Ishikawa (cell line): Measurements from ENCODE around the gene CCNDBP1.

Source experiments
- CEBPB ChIP-seq: IDR thresholded peaks from 2 replicates; pipeline ENCODE4 v1.6.1; 2012
- CREB1 ChIP-seq: IDR thresholded peaks from 2 replicates; pipeline ENCODE4 v1.6.1; 2012; ENCODE audit warnings: low read depth
- EGR1 ChIP-seq: IDR thresholded peaks from 2 replicates; pipeline ENCODE4 v1.6.1; 2012
- EP300 ChIP-seq: IDR thresholded peaks from 2 replicates; pipeline ENCODE4 v1.6.1; 2012; ENCODE audit warnings: borderline replicate concordance
- FOXM1 ChIP-seq: IDR thresholded peaks from 2 replicates; pipeline ENCODE4 v1.6.1; 2012; ENCODE audit warnings: low read depth, borderline replicate concordance
- MAX ChIP-seq: IDR thresholded peaks from 2 replicates; pipeline ENCODE4 v1.6.1; 2012
- NFIC ChIP-seq: IDR thresholded peaks from 2 replicates; pipeline ENCODE4 v1.6.1; 2012
- RAD21 ChIP-seq: IDR thresholded peaks from 2 replicates; pipeline ENCODE4 v1.6.1; 2012; ENCODE audit warnings: low read depth
- REST ChIP-seq: IDR thresholded peaks from 2 replicates; pipeline ENCODE4 v1.6.1; 2012; ENCODE audit warnings: low read depth, mild to moderate bottlenecking
- TAF1 ChIP-seq: IDR thresholded peaks from 2 replicates; pipeline ENCODE4 v1.6.1; 2012; ENCODE audit warnings: low read depth, mild to moderate bottlenecking
- TCF12 ChIP-seq: IDR thresholded peaks from 2 replicates; pipeline ENCODE4 v1.6.1; 2012; ENCODE audit warnings: low read depth
- TEAD4 ChIP-seq: IDR thresholded peaks from 2 replicates; pipeline ENCODE4 v1.6.1; 2012
- USF1 ChIP-seq: IDR thresholded peaks from 2 replicates; pipeline ENCODE4 v1.6.1; 2012
- YY1 ChIP-seq: IDR thresholded peaks from 2 replicates; pipeline ENCODE4 v1.6.1; 2012; ENCODE audit warnings: low read depth
- ZBTB7A ChIP-seq: IDR thresholded peaks from 2 replicates; pipeline ENCODE4 v1.6.1; 2012; ENCODE audit warnings: low read depth

The CCNDBP1 gene

GRCh38 chr15:43212951-43213350, 27.7 kb downstream of the CCNDBP1 start:
- TF ChIP-seq USF1: no peak
- no peak for TF ChIP-seq RAD21
- TF ChIP-seq CREB1: no peak
- TF ChIP-seq EGR1: no peak
- TF ChIP-seq TEAD4: no peak

GRCh38 chr15:43213466-43213865, 28.3 kb downstream of the CCNDBP1 start:
- TF ChIP-seq TEAD4 (no peak), EGR1 (no peak), EP300 (no peak), CEBPB (no peak), TCF12 (no peak), REST (no peak), CREB1 (no peak)

GRCh38 chr15:43214169-43214568, 29.0 kb downstream of the CCNDBP1 start:
- peak; percentile 29; the same call in 1 of the 2 replicates for TF ChIP-seq USF1
- TF ChIP-seq TCF12: no peak

GRCh38 chr15:43214592-43215295, 29.5 kb downstream of the CCNDBP1 start:
- no peak for TF ChIP-seq NFIC
- TF ChIP-seq TEAD4: no peak
- no peak for TF ChIP-seq FOXM1
- TF ChIP-seq RAD21: no peak
- no peak for TF ChIP-seq EP300
- no peak for TF ChIP-seq ZBTB7A
- no peak for TF ChIP-seq CREB1
- no peak for TF ChIP-seq MAX
- no peak for TF ChIP-seq TAF1
- no peak for TF ChIP-seq EGR1
- TF ChIP-seq USF1: no peak

GRCh38 chr15:43215961-43216360, 30.8 kb downstream of the CCNDBP1 start:
- no peak for TF ChIP-seq TCF12
- no peak for TF ChIP-seq YY1
- TF ChIP-seq MAX: no peak
- TF ChIP-seq TEAD4: no peak
- no peak for TF ChIP-seq EP300
- TF ChIP-seq USF1: no peak
- no peak for TF ChIP-seq EGR1
- no peak for TF ChIP-seq REST
- TF ChIP-seq NFIC: no peak
- TF ChIP-seq CEBPB: no peak
- TF ChIP-seq FOXM1: no peak
- TF ChIP-seq RAD21: no peak
- TF ChIP-seq CREB1: no peak
- TF ChIP-seq ZBTB7A: no peak
- TF ChIP-seq TAF1: no peak
